Renal pelvis (tissue), 4 donors: Measurements from ENCODE around the gene ERCC2. TPM values are rescaled to one million over a fixed set of nuclear protein-coding genes. Genes with fewer than 3 reads are reported as not detected.
"Not testable (repeated sequence)": the region's sequence is repeated elsewhere in the genome, so short reads cannot be mapped to it uniquely, and the experiment has no call there.

ENCODE experiments used
- DNase-seq: peaks from one replicate; pipeline ENCODE4 v3.0.0-alpha.2; 2013
- polyA plus RNA-seq, 3 donors: library from polyadenylated mRNA; unstranded; fragments of 120-200 nt; gene quantifications; one replicate each; pipeline ENCODE4 v1.2.1, GENCODE V29; 2013; ENCODE audit not compliant: insufficient read length in 3 of 3

Gene ERCC2
- polyA plus RNA-seq, 3 donors, result 35.3 to 42.2 (median 40.8) TPM

- DNase-seq, result no peak
Observed at GRCh38 chr19:45340232-45340898, 30.0 kb downstream of the ERCC2 start, which contains the start of gene KLC3. Gene KLC3 (plus strand): TSS chr19:45340750. CDS start chr19:45345542, 4,792 bp downstream.

GRCh38 chr19:45339629-45340028 lies 30.7 kb downstream of the ERCC2 start:
- DNase-seq, result no peak

GRCh38 chr19:45336696-45337251 lies 33.6 kb downstream of the ERCC2 start:
- DNase-seq, result no peak

- DNase-seq, result not testable (repeated sequence)
Observed at GRCh38 chr19:45334881-45335280, 35.5 kb downstream of the ERCC2 start.

- no peak for DNase-seq
Observed at GRCh38 chr19:45333609-45334303, 36.6 kb downstream of the ERCC2 start.

- no peak for DNase-seq
Observed at GRCh38 chr19:45331411-45331810, 39.0 kb downstream of the ERCC2 start.

- DNase-seq, result no peak
Observed at GRCh38 chr19:45327404-45328143, 42.8 kb downstream of the ERCC2 start.

GRCh38 chr19:45324349-45324907 lies 45.9 kb downstream of the ERCC2 start:
- DNase-seq, result no peak

GRCh38 chr19:45323671-45324081 lies 46.7 kb downstream of the ERCC2 start:
- DNase-seq, result no peak

GRCh38 chr19:45322744-45323281 lies 47.6 kb downstream of the ERCC2 start, which contains the start of gene CKM:
Gene CKM (minus strand): TSS chr19:45322875. CDS start chr19:45319713, 3,162 bp downstream.
- DNase-seq, result no peak

- DNase-seq, result no peak
Observed at GRCh38 chr19:45322311-45322710, 48.1 kb downstream of the ERCC2 start.

- no peak for DNase-seq
Observed at GRCh38 chr19:45321848-45322247, 48.5 kb downstream of the ERCC2 start.

- no peak for DNase-seq
Observed at GRCh38 chr19:45320997-45321775, 49.2 kb downstream of the ERCC2 start.

GRCh38 chr19:45315304-45315703 lies 55.1 kb downstream of the ERCC2 start:
- DNase-seq, result no peak

- DNase-seq, result no peak
Observed at GRCh38 chr19:45314708-45315245, 55.6 kb downstream of the ERCC2 start.

- DNase-seq, result not testable (repeated sequence)
Observed at GRCh38 chr19:45312285-45312684, 58.1 kb downstream of the ERCC2 start.

- DNase-seq, result no peak
Observed at GRCh38 chr19:45311621-45312020, 58.8 kb downstream of the ERCC2 start.

- DNase-seq, result not testable (repeated sequence)
Observed at GRCh38 chr19:45309322-45309721, 61.1 kb downstream of the ERCC2 start.

- DNase-seq, result no peak
Observed at GRCh38 chr19:45307361-45307760, 63.0 kb downstream of the ERCC2 start.

GRCh38 chr19:45306518-45307027 lies 63.8 kb downstream of the ERCC2 start:
- DNase-seq, result peak; percentile 34
